Panc1 (cell line): ENCODE data around the gene MACROD2.

Experiments
- CTCF ChIP-seq: fragments of 450-650 bp; IDR thresholded peaks from 2 replicates; pipeline ENCODE4 v1.5.1; 2017; ENCODE audit warnings: mild to moderate bottlenecking
- REST ChIP-seq, 2 experiments: IDR thresholded peaks; 2 replicates each; pipeline ENCODE4 v1.6.1; 2011 to 2012; ENCODE audit warnings: low read depth in 2 of 2, control low read depth in 1 of 2, low read length in 1 of 2, mild to moderate bottlenecking in 1 of 2, moderate library complexity in 1 of 2; ENCODE audit not compliant: insufficient read depth in 1 of 2
- SIN3A ChIP-seq: IDR thresholded peaks from 2 replicates; pipeline ENCODE4 v1.6.1; 2012; ENCODE audit warnings: low read depth, mild to moderate bottlenecking, low read length, moderate library complexity, borderline replicate concordance; ENCODE audit not compliant: insufficient read depth

- no peak for TF ChIP-seq CTCF
- TF ChIP-seq REST (IDR thresholded peaks at IDR 0.05; ENCODE audit: insufficient read depth in 1 of 2, low read depth in 2 of 2, low read length in 1 of 2), result no peak
- no peak for TF ChIP-seq SIN3A
These were observed 970.9 kb downstream of the MACROD2 start for GRCh38 chr20:14966203-14966602.
